Measurements from ENCODE around the gene DLL3. TPM values are rescaled to one million over a fixed set of nuclear protein-coding genes. Genes with fewer than 3 reads are reported as not detected.

DLL3 gene
- total RNA-seq, 1 experiment from 2014 or later: 1.4 TPM

DNA sequence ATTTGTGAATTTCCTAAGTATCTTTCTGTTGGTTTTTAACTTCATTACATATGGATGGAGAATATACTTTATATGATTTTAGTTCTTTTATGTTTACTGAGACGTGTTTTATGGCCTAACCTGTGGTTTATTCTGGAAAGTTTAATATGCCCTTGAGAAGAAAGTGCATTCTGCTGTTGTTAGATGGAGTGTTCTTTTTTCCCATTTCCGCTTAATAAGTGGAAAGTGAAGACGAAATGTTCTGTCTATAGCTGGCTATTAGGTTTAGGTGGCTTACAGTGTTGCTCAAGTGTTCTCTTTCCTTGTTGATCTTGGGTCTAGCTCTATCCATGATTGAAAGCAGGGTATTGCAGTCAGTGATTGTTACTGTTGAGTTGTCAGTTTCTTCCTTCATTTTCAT lies 35.3 kb upstream of the DLL3 start:
- Histone ChIP-seq H3K36me3 (ENCODE audit: low read depth) (peaks cover 20% of the 10 kb centered on the region; the same call in 1 of the 2 replicates), H3F3A (ENCODE audit: insufficient read depth, low read depth) (peaks cover 3% of the 10 kb centered on the region; the same call in 1 of the 2 replicates), H3K4me1 (replicated peaks; ENCODE audit: insufficient read depth) (no peaks in the 10 kb centered on the region), H3K79me2 (ENCODE audit: low read depth) (no peaks in the 10 kb centered on the region), H3K4me3 (no peak overlapping the region), H2AFZ (no peak overlapping the region), H3K9me3 (ENCODE audit: insufficient read depth, low read depth) (no peaks in the 10 kb centered on the region), H4K20me1 (ENCODE audit: insufficient read depth) (peaks cover under 1% of the 10 kb centered on the region; the same call in 1 of the 2 replicates), H3K9me2 (ENCODE audit: insufficient read depth) (no peaks in the 10 kb centered on the region), H3K27me3 (ENCODE audit: insufficient read depth, low read depth) (no peaks in the 10 kb centered on the region), H3K4me2 (no peak overlapping the region), H3K27ac (no peak overlapping the region)
- DNase-seq: no peak
- no peak for TF ChIP-seq EZH2 (IDR thresholded peaks at IDR 0.05; ENCODE audit: low read depth)
- TF ChIP-seq, protein P1, sequence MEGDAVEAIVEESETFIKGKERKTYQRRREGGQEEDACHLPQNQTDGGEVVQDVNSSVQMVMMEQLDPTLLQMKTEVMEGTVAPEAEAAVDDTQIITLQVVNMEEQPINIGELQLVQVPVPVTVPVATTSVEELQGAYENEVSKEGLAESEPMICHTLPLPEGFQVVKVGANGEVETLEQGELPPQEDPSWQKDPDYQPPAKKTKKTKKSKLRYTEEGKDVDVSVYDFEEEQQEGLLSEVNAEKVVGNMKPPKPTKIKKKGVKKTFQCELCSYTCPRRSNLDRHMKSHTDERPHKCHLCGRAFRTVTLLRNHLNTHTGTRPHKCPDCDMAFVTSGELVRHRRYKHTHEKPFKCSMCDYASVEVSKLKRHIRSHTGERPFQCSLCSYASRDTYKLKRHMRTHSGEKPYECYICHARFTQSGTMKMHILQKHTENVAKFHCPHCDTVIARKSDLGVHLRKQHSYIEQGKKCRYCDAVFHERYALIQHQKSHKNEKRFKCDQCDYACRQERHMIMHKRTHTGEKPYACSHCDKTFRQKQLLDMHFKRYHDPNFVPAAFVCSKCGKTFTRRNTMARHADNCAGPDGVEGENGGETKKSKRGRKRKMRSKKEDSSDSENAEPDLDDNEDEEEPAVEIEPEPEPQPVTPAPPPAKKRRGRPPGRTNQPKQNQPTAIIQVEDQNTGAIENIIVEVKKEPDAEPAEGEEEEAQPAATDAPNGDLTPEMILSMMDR (conservative IDR thresholded peaks at IDR 0.05): no peak
- no TSS peak for BruUV-seq (replicated peaks)
- POLR2A ChIA-PET (ENCODE audit: unreplicated experiment): no interaction called here
- intact Hi-C loops (cut with micrococcal nuclease; ENCODE audit: unreplicated experiment): no loop called here
- CTCF ChIA-PET: no interaction called here

DNA sequence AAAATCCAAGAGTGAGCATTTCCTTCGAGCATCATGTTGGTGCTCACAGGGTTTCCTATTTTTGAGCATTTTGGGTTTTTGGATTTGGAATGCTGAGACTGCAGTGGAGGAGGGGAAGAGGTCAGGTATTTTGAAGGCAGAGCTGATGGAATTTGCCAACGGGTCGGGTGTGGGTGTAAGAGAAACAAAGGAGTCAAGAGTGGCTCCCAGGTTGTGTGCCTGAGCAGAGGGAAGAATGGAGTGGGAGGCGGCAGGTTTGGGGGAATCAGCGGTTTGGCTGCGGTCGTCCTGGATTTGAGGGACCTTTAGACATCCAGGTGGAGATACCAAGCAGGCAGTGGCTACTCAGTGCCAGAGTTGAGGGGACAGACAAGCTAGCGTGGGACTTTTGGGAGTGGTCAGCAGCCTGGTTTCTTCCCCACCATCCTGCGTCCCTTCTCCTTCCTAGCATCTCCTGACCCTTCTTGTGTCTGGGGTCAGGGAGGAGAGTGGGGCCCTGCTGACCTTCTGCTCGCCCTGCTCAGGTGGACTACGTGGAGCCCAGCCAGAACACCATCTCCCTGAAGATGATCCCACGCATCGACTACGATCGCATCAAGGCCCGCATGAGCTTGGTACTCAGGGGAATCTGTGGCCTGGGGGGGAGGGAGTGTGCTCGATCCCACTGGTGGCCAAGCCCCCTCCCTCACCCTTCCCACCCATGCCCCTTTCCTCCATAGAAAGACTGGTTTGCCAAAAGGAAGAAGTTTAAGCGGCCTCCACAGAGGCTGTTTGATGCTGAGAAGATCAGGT lies 32.6 kb upstream of the DLL3 start:
- Histone ChIP-seq H3F3A (ENCODE audit: insufficient read depth, low read depth) (peaks cover 3% of the 10 kb centered on the region; the same call in 1 of the 2 replicates), H2AFZ (no peak overlapping the region), H3K79me2 (ENCODE audit: low read depth) (no peaks in the 10 kb centered on the region), H3K36me3 (ENCODE audit: low read depth) (peaks cover 16% of the 10 kb centered on the region; the same call in 1 of the 2 replicates), H4K20me1 (ENCODE audit: insufficient read depth) (peaks cover 3% of the 10 kb centered on the region; the same call in 1 of the 2 replicates), H3K27me3 (ENCODE audit: insufficient read depth, low read depth) (no peaks in the 10 kb centered on the region), H3K4me2 (no peak overlapping the region), H3K27ac (no peak overlapping the region), H3K9me2 (ENCODE audit: insufficient read depth) (no peaks in the 10 kb centered on the region), H3K4me3 (no peak overlapping the region), H3K9me3 (ENCODE audit: insufficient read depth, low read depth) (no peaks in the 10 kb centered on the region), H3K4me1 (replicated peaks; ENCODE audit: insufficient read depth) (no peaks in the 10 kb centered on the region)
- POLR2A ChIA-PET (ENCODE audit: unreplicated experiment): no interaction called here
- DNase-seq: no peak
- no TSS peak for BruUV-seq (replicated peaks)
- CTCF ChIA-PET: interaction anchor here (0.6 kb wide), 1 partner anchor 67 kb away, joined by 6 read pairs; the partner anchor contains the start of gene EID2B
- intact Hi-C loops (cut with micrococcal nuclease; ENCODE audit: unreplicated experiment): no loop called here
- TF ChIP-seq, protein P1 (conservative IDR thresholded peaks at IDR 0.05): no peak
- TF ChIP-seq EZH2 (IDR thresholded peaks at IDR 0.05; ENCODE audit: low read depth): no peak

DNA sequence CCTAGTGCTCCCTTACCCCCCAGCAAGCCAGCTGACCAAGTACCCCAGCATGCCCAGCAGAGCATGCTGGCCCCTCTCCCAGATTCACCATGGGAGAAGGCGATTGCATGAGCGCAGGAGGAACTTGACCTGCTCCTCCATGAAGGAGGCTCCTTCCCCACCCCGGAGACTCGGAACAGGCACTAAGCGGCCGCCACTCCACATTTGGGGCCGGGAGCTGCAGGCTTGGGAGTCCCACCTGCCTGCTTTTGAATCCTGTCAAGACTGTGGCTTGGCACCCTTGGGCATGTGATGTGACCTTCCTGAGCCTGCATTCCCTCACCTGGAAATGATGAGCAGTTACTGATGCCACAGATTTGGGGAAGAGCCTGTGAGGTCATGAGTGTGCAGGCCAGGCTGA lies 30.8 kb upstream of the DLL3 start:
- BruUV-seq (replicated peaks): no TSS peak
- peaks cover 19% of the 10 kb centered on the region; the same call in 1 of the 2 replicates for H3K36me3 ChIP-seq (ENCODE audit: low read depth)
- POLR2A ChIA-PET (ENCODE audit: unreplicated experiment): no interaction called here

More for the DNA sequence above, 30.8 kb upstream of the DLL3 start:
- Histone ChIP-seq H3K79me2 (ENCODE audit: low read depth) (no peaks in the 10 kb centered on the region), H3K4me3 (no peak overlapping the region), H3K9me2 (ENCODE audit: insufficient read depth) (no peaks in the 10 kb centered on the region), H4K20me1 (ENCODE audit: insufficient read depth) (peaks cover 3% of the 10 kb centered on the region; the same call in 1 of the 2 replicates), H3F3A (ENCODE audit: insufficient read depth, low read depth) (peaks cover 3% of the 10 kb centered on the region; the same call in 1 of the 2 replicates), H2AFZ (no peak overlapping the region), H3K4me2 (no peak overlapping the region), H3K9me3 (ENCODE audit: insufficient read depth, low read depth) (no peaks in the 10 kb centered on the region), H3K27me3 (ENCODE audit: insufficient read depth, low read depth) (no peaks in the 10 kb centered on the region), H3K4me1 (replicated peaks; ENCODE audit: insufficient read depth) (no peaks in the 10 kb centered on the region), H3K27ac (no peak overlapping the region)
- DNase-seq: no peak
- intact Hi-C loops (cut with micrococcal nuclease; ENCODE audit: unreplicated experiment): no loop called here
- TF ChIP-seq, protein P1 (conservative IDR thresholded peaks at IDR 0.05): no peak
- no peak for TF ChIP-seq EZH2 (IDR thresholded peaks at IDR 0.05; ENCODE audit: low read depth)
- CTCF ChIA-PET: no interaction called here

Measured in PC-9 (cell line).